GM21576 (cell line): ENCODE measurements around the gene PACS2.

Experiments used
- ATAC-seq: cut with Tn5 transposase; IDR thresholded peaks from one replicate; pipeline ENCODE4 v1.9.1; 2021; ENCODE audit warnings: mild to moderate bottlenecking, moderate library complexity; ENCODE audit not compliant: unreplicated experiment

PACS2 gene

DNA sequence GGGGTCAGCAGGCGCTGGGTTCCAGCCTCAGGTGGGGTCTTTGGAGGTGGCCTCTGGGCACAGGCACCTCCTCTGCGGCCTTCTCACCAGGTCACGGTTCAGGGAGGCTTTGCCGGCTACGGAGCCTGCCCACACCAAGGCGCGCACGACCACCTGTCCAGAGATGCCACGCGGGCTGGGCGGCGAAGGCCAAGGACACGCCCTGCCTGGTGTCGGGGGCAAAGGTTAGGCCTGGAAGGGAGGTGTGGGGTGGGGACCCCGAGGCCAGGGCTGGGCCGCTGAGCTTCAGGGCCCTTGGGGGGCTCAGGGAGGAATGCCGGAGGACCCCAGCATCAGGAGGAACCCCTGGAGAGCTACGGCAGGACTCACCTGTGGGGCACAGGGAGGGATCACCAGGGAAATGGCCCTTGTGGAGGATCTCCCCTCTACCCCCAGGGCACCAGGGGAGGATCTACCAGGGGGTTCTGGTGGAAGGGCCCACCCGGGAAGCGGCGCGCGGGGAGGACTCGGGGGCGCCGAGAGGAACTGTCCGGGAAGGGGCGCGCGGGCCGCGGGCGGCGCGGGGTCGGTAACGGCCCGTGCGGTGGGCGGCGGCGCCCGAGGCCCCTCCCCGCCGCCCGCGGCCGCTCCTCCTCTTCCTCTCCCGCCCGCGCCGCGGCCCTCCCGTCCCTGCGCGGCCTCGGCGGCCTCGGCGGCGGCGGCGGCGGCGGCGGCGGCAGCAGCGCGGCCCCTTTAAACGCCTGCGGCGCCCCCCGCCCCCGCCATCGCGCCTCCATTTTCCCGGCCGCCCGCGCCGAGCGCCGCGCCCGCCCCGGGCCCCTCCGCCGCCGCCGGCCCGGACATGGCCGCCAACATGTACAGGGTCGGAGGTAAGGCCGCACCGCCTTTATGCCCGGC lies 104.9 kb downstream of the PACS2 start, which contains the start of gene MTA1:
Gene MTA1, plus strand, starts transcription at position 633 of the 897 bp plus-strand sequence. Its CDS starts 209 bp downstream, at position 842.
- ATAC-seq, result no peak

- ATAC-seq, result no peak
These were observed 105.8 kb downstream of the PACS2 start for GRCh38 chr14:105420101-105420973.

DNA sequence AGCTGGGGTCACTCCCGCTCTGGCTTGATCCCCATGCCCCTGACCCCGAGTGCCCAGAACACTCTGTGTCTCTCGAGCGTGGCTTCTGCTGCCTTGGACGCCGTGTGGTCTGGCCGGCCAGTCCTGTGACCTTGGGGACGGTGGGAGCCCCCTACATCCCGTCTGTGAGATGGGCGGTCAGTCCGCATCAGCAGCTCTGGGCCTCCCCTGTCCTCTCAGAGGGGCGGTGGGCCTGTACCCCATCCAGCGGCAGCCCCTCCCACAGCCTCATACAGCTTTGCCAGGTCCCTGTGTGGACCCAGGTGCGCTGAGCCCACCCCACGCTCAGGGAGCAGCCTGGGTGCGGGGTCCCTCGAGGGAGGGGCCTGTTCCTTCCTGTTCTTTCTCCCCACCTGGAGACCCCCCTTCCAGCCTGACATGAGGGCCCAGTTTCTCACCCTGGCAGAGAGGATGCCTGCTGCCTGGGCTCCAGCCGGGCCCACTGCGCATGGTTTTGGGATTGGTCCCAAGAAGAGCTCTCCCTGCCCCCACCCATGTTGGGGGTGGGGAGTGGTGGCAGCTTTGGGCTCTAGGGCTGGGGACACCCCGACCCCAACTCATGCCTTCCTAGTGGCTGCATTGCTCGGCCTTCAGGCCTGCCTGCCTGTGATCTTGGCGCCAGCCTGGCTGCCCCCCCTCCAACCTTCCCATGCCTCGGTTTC lies 106.6 kb downstream of the PACS2 start:
- no peak for ATAC-seq

DNA sequence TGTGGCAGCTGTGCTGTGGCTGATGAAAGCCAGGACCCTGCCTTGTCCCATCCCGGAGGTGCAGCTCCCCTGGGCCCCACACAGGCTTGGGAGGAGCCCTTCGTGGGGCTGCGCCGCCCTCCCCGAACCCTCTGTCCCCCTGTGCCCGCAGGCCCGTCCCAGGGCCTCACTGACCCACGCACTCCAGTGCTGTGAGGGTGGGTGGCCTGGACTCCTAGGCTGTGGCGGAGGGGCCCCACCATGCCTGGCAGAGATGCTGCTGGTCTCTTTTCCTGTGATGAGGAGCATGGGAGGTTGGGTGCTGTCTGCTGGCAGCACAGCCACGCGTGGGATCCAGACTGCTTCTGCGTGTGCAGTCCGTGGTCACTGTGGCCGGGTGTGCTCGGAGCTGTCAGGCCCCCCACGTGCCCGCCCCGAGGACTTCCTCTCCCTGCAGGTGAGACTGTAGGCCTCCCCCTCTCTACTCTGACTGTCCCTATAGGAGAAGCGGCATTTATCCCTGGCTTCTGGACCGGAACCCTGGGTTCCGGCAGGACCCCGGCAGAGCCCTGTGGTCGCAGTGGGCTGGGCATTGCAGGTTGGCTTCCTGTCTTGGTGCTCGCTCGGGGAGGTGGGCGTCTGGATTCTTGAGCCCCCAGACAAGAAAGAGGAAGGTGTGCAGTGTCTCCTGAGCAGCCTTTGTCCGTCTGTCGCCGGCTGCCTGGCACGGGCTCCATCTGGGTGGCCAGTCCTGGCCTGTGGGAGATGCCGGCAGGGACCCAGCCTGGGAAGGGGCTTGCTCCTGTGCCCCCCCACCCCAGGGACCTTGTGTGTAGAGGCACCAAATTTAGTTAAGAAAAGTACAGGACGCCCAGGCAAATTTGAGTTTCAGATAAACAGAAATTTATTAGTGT lies 107.4 kb downstream of the PACS2 start:
- ATAC-seq, result no peak

DNA sequence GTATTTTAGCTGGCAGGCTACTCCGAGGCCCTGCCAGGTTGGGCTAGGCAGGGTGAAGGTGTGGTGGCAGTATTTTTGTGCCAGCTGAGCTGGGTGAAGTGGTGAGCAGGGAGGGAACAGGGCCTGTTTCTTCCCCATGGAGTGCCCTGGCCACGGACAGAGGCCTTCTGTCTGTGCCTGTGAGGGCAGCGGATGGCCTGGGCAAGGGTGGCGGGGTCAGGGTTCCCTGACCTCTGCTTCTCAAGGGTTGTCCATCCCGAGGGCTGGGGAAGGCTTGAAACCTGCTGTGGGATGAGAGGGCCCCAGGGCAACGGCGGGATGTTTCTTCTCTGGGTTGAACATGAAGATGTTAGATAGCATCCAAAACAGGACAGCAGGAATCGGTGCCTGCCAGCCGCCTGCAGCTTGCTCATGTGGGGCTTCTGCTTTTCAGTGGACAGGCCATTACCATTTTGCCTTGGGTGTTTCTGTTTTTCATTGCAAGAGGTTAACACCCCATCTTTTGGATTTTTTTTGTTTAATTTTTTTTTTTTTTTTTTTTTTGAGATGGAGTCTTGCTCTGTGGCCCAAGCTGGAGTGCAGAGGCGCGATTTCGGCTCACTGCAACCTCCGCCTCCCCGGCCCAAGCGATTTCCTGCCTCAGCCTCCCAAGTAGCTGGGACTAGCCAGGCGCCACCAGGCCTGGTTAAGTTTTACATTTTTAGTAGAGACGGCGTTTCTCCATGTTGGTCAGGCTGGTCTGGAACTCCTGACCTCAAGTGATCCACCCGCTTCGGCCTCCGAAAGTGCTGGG lies 108.3 kb downstream of the PACS2 start:
- ATAC-seq, result no peak

GRCh38 chr14:105423488-105424195 lies 109.1 kb downstream of the PACS2 start:
- ATAC-seq, result no peak

DNA sequence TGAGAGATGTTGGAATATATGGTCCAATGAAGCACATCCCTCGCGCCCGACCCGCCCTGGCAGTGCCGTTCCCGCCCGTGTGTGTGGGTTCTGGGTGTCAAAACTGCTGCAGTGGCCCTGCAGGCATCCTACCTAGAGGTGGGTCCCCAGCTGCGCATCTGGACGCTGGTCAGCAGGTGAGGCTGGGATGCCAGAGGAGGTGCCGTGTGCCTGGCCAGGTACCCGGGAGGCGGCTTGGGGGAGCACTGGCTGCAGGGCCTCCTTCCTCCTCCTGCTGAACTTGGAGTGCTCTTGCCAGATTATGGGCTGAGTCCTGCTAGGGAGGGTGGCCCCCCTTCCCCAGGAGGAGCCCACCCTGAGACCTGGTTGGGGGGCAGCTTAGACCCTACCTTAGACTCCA lies 110.3 kb downstream of the PACS2 start:
- no peak for ATAC-seq

DNA sequence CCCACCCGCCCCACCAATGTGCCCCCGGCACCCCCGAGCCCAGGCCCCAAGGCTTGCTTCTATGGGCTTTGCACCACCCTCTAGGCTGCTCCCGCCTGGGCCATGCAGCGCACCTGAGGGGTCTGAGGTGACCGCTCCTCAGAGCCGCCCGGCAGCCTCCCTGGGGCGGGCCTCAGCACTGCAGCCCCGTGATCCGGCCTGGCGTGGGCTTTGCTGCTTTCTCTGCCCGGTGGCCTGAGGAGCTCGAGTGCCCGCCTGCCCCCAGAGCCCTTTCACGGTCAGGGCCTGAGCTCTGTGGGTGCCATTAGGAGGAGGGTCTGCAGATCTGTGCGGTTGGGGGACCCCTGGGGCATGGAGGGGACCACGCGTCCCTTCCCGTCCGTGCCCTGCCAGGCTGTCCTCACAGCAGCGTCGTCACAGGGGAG lies 111.3 kb downstream of the PACS2 start:
- no peak for ATAC-seq

GRCh38 chr14:105426416-105427130 lies 112.0 kb downstream of the PACS2 start:
- no peak for ATAC-seq

DNA sequence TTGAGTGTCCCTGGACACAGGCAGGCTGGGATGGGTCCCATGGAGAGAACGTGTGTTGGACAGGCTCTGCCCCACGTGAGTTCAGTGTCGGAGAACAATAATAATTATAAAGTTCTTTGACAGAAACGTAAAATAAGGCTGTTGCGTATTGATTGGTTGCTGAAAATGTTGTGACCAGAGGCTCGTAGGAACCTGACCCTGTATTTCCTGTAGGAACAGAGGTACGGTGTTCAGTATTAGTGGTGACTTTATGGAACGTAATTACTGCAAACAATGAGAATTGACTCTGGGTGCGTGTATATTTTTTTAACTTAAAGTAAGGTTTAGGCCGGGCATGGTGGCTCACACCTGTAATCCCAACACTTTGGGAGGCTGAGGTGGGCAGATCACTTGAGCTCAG lies 112.9 kb downstream of the PACS2 start:
- no peak for ATAC-seq

DNA sequence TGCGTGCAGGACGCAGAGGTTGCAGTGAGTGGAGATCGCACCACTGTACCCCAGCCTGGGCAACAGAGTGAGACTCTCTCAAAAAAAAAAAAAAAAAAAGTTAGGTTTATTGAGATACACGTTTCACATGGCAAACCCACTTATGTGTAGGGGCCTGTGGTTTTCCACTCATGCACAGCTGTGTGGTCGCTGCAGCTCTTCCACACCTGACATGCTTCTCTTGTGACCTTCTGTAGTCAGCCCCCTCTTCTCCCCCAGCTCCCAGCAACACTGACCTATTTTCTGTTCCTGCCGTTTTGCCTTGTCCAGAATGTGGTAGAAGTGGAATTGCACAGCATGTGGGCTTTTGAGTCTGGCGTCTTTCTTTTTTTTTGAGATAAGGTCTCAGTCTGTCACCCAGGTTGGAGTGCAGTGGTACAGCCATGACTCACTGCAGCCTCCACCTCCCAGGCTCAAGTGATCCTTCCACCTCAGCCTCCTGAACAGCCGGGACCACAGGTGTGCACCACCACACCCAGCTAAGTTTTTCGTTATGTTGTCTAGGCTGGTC lies 113.5 kb downstream of the PACS2 start:
- no peak for ATAC-seq

DNA sequence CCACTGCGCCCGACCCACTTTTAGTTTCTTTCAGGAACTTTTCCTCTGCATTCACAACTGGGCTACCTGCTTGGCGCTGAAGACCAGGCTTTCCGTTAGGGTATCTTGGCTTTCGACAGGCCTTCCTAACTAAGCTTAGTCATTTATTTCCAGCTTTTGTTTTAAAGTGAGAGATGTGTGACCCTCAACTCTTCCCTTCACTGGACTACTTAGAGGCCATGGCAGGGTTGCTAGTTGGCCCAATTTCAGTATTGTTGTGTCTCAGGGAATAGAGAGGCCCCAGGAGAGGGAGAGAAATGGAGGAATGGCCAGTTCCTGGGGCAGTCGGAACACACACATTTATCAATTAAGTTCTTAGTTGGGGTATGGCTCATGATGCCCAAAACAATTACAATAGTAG lies 115.5 kb downstream of the PACS2 start:
- no peak for ATAC-seq

DNA sequence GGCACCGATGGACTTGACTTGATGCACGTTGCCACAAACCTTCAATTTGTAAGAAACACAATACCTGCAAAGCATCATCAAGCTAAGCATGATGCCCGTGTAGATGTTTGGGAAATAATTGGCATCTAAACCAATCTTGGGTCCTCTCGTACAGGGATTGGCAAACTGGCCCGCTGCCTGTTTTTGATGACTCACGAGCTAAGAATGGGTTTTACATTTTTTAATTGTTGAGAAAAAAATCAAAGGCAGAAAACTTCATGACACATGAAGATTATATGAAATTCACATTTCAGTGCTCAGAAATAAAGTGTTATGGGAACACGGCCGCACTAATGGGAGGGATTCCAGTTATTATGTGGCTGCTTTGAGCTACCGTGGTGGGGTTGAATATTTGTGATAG lies 116.0 kb downstream of the PACS2 start:
- ATAC-seq, result no peak

DNA sequence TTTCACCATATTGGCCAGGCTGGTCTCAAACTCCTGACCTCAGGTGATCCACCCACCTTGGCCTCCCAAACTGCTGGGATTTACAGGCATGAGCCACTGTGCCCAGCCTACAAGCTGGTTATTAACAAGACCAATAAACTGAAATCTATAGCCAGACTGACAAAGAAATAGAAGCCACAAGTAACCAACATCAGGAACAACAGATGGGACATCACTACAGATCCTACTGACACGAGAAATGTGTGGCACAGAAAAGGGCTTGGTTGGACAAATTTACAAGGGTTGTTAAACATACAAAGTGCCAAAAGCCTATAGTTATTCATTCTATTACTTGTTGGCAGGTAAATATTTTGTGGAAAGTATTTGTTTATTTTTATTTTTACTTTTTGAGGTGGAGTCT lies 116.7 kb downstream of the PACS2 start:
- ATAC-seq, result no peak

DNA sequence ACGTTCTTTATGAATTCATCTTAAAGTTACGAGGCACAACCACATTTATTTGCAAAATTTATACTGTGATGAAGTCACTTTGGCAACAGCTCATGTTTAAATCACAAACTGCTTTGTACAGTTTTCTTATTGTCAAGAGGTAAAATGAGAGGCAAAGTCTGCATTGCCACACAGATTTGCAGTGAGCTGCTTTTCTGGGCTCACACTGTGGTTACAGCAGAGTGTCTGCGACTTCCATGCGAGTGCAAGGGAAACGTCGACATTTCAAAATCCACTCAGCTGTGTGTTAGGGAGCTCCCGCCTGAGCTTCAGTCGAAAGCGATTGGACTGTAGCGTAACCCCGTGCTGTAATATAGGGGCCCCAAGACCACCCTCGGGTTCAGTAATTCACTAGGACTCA lies 118.1 kb downstream of the PACS2 start:
- no peak for ATAC-seq

DNA sequence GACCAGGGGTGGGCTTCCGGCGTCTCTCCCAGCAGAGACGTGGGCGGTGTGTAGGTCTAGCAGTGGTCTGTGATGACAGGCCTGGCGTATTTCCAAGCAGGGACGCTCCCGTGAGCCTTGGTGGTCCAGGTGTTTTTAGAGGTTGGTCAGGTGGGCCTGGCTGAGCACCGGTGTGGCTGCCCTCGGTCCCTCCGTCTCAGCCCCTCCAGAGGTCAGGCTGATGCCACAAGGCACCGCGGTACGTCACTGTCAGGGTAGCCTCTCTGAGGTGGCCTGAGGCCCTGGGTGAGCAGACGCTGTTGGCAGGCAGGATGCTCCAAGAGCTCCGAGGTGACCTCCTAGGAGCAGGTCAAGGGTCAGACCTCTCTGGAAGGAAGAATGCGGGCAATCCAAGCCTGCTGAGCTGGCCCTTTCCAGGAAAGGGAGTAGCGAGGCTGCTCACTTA lies 118.6 kb downstream of the PACS2 start:
- ATAC-seq, result no peak

DNA sequence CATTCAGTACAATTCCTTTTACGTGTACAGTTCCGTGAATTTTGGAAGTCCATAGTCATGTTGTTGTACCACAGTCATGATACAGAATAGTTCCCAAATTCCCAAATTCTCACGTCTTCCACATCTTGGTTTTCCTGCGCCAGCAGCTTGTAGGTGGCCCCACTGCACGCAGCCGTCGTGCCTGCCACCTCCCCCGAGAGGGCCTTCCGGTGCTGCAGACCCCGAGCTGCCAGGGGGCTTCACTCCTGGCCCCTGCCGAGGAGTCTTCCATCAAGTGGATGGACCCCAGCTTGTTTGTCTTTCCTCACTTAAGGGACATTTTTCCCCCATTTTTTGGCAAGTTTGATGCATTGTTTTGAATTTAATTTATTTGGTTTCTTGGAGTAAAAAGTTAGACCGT lies 121.9 kb downstream of the PACS2 start:
- no peak for ATAC-seq
